Raji (cell line): Measurements from ENCODE around the gene MAPK10.

Source experiments
- POLR2A ChIP-seq: IDR thresholded peaks from 2 replicates; pipeline ENCODE4 v1.6.1; 2011; ENCODE audit warnings: low read depth, low read length, control low read depth; ENCODE audit not compliant: insufficient read depth

MAPK10 gene

DNA sequence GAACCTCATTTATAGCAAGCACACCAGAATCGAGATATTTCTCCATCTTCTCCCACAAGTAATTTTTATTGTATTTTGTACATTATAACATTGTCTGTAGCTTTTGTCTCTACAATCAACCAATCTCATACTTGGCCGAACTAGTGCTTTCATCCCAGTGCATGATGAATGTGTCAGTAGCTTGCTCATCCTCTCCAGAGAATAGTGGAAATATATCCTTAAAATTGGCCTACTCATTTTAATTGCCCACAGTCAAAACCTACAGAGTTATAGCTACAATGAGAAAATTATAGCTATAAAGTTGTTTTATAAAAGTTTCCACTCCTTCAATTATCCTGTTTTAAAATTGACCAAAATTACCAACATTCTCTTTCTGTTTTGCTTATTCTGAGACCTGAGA, 103.8 kb downstream of the MAPK10 start:
- TF ChIP-seq POLR2A: no peak

DNA sequence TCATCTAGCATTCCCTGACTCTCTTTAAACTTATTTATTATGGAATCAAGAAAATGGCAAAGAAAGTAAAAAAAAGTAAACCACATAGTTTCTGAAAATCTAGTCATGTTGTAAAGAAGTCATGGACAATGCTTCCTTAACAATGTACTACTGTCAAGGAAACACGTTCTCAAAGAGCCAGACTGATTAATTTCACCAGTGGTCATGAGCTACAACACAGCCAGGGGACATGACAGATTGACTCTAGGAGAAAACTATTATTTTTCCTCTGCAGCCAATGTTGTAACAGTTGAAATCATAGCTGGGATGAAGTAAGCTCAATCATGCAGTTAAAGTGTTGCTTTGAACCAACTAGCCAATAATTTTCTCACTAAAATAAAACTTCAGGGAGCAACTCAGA, 109.2 kb downstream of the MAPK10 start:
- TF ChIP-seq POLR2A: no peak

DNA sequence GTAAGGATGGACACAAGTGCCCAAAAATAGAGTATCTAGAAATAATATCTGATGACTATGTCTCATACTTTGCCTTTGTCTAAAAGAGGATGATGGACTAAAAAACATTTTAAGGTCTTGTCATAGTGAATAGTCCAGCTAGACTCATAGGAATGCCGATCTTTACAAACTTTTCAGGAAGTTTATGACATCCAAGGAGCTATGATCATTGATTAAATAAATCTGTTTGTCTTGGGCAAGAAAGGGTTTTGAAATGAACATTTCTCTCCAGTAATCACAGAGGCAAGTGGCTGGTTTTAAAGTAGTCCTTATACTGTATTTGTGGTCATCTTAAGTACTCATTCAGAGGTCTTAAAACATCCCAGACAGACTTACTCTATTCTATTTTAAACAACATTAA, 109.8 kb downstream of the MAPK10 start:
- no peak for TF ChIP-seq POLR2A

DNA sequence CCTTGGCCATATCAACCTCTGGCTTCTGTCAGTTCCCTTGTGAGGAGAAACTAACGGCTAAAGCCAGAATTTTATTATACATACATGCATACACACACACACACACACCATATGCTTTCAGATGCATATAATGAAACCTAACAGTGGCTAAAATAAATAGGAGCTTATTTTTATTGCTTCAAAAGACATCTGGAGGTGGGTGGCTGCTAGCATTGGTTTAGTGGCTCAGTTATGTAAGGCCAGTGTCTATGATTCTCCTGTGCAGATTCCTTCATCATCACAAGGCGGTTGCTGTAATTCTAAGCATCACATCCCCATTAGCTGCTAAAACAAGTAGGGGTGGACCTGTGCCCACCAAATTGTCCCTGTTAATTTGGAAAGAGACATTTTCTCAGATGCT, 110.8 kb downstream of the MAPK10 start:
- TF ChIP-seq POLR2A: no peak

- TF ChIP-seq POLR2A: no peak
Measured at GRCh38 chr4:86247906-86248305, 111.9 kb downstream of the MAPK10 start.

- no peak for TF ChIP-seq POLR2A
Measured at GRCh38 chr4:86247320-86247719, 112.5 kb downstream of the MAPK10 start.

DNA sequence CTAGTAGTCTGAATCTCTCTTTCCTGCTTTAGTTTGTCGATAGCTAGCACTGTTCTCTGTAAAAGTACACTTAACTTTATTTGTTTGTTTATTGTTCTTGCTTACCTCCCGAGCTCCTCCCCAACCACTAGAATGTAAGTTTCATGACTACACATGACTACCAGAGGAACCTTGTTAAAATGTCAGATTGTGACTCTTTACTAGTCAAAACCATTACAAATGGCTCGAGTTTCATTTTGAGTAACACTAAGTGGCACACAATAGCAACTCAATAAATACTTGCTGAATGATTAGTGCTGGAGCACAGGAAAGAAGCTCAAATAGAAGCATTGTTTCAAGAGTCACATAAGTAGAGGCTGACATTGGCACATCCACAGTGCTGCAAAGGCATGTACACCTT, 116.1 kb downstream of the MAPK10 start:
- TF ChIP-seq POLR2A: no peak

DNA sequence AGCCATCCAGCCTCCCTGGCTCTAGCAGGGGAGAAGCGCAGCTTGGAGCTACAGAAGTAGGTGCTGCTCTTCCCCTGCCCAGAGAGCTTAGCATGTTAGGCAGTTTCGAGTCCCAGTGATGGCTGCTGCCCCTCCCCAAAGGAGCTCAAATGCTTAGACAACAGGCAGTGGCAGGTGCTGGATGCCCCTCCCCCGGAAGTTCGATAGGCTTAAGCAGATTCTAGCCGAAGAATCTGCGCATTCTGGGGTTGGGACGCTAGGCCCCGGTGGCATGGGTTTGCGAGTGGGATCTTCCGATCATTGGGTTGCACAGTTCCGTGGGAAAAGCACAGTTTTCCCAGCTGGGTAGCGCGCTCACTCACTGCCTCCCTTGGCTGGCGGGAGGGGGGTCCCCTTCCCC, 117.2 kb downstream of the MAPK10 start:
- no peak for TF ChIP-seq POLR2A

- no peak for TF ChIP-seq POLR2A
Measured at GRCh38 chr4:86235549-86235948, 124.3 kb downstream of the MAPK10 start.

DNA sequence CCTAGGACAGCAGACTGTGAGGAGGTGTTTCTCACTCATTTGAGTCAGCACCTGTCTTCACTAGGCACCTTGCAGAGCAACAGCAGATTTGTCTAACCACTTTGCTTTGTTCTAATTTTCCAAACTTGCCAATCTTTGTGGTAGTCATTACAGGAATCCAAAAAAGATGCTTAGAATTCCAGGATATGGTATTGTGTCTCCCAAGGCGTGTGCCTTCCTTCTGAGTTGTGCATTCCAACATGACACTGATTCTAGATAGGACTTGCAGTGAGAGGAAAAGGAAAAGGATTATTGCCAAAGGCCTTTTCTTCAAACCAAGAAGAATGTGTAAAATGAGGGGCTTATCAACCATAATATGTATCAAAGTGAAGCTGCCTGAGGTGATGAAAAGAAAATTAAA, 126.2 kb downstream of the MAPK10 start:
- no peak for TF ChIP-seq POLR2A

DNA sequence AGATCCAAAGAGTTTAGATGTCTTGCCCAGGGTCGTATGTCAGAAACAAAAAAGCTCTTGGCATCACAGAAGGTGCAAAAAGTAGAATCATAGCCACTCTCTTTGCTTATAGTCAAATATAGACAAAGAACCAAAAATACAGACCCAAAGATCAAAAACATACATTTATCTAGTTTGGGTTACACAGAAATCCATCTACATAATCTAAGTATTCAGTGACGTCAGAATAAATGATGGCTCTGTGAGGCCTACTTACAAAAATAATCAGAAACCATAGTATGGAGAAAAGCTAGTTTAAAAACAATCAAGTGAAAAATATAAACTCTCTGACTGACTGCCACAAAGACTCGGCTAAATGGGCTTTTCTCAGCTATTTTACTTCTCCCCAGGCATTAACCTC, 126.8 kb downstream of the MAPK10 start:
- no peak for TF ChIP-seq POLR2A

DNA sequence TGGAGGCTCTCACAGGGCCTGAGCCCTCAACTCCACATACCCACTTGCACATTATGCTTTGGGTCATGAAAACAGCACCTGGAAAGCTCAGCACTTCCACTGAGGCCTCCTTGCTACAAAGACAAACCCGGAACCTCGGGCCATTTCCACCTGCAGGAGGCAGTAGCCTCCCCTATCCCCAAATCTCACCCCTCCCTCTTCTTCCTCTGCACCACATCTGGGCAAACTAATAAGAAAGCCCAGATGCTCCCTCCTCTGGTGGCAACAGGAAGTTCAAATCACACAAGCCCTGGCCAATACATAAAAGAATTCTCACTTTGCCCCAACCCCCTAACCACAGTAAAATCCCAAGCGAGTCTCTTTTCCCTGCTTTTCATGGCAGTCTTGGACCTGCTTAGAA, 136.4 kb downstream of the MAPK10 start:
- no peak for TF ChIP-seq POLR2A

DNA sequence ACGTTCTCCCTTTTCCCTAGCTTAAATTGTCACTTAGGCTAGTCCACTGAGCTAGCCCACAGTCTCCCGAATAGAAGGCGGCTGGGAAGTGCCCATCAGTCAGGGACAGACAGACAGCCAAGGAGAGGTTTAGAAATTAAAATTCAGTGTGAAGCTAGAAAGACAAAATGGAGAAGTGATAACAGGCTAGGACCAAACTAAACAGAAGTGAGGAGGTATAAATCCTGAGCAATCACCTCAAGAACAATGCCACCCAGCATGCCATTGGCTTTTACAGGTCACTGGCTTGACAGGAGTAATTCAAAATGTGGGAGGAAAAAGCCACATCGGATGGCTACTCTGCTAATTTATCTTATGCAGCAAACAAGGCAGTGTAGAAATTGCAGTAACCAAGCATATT, 138.9 kb downstream of the MAPK10 start:
- TF ChIP-seq POLR2A: no peak

DNA sequence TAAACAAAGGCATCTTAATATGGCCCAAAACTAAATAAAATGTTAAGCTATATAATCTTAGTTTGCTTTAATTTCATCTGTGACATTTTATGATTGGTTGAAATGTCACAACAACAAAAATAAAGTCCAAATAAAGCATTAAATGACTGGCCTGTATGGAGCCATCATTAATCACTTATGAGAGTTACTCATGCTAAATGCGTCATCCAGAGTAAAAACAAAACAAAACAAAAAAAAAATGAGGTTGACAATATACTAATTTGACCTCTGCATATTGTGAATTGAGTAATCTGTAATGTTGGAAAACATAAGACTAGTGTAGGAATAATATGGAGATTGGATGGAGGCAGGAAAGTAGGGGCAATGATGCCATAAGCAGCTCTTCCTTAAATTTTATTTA, 139.7 kb downstream of the MAPK10 start:
- TF ChIP-seq POLR2A: no peak

DNA sequence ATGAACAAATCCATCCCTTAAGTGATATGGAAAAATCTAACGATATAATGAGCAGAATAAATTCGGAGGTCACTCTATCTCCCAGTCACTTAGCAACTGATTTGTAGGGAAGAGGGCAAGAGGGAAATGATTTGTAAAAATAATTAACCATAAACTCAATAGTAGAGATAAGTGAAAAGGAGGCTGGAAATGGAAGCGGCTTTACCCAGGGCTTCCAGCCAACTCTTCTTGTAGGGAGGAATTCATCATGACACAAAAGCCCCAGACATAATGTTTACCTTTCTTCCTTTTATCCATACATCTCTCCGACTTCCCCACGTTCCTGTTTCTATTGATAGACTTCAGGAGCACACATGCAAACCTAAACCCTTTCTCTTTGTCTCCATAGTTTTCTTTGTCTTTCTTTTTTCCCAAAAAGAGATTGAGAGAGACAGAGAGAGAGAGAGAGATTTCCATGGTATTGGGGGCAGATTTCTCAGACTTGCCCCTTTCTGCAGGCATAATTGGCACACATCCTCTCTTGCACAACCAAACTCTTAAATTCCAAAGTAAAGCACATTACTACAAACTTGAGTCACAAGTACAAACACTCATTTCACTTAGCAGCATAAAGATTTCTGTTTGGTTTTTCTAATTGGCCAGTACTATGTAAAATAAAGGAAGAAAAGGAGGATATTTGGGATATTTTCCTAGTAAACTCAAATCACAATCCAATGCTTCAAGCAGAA, 140.9 kb downstream of the MAPK10 start:
- TF ChIP-seq POLR2A: no peak

- TF ChIP-seq POLR2A: no peak
Measured at GRCh38 chr4:86203176-86203575, 156.7 kb downstream of the MAPK10 start.

GRCh38 chr4:86185659-86186058, 174.2 kb downstream of the MAPK10 start:
- TF ChIP-seq POLR2A: no peak
